Kidney (tissue), 14 donors: ENCODE measurements around the gene COX8C. TPM values are rescaled to one million over a fixed set of nuclear protein-coding genes. Genes with fewer than 3 reads are reported as not detected.
"Not testable (repeated sequence)": the region's sequence is repeated elsewhere in the genome, so short reads cannot be mapped to it uniquely, and the experiment has no call there.

Source experiments
- DNase-seq, 5 donors: peaks; one replicate each; pipeline ENCODE4 v3.0.0-alpha.2; 2013 to 2020
- FAIRE-seq: peaks from 2 replicates; lab custom pipeline; 2012; peaks lifted over from hg19 to GRCh38; lab: Jason Lieb, UNC
- H3K27ac ChIP-seq, 2 donors: one replicate each; pipeline ENCODE4 v1.7.0; 2013; ENCODE audit warnings: low read depth in 2 of 2, low read length in 2 of 2, inconsistent platforms in 1 of 2
- H3K27me3 ChIP-seq: one replicate; pipeline ENCODE4 v1.7.1; 2013; ENCODE audit warnings: low read length, inconsistent platforms; ENCODE audit not compliant: control insufficient read depth, insufficient read depth
- H3K36me3 ChIP-seq, 3 donors: one replicate each; pipeline versions ENCODE4 v1.7.0 to v1.7.1; 2013; ENCODE audit warnings: low read length in 3 of 3, control low read depth in 1 of 3, inconsistent platforms in 1 of 3; ENCODE audit not compliant: insufficient read depth in 3 of 3, control insufficient read depth in 2 of 3
- H3K4me1 ChIP-seq, 3 donors: one replicate each; pipeline versions ENCODE4 v1.7.0 to v1.7.1; 2013; ENCODE audit warnings: low read length in 3 of 3, inconsistent platforms in 1 of 3, low read depth in 1 of 3; ENCODE audit not compliant: control insufficient read depth in 2 of 3, insufficient read depth in 2 of 3
- H3K4me3 ChIP-seq, 3 donors: one replicate each; pipeline versions ENCODE4 v1.7.0 to v1.8.1; 2013; ENCODE audit warnings: low read length in 3 of 3, control low read depth in 1 of 3, inconsistent platforms in 1 of 3
- H3K9ac ChIP-seq, 3 donors: one replicate each; pipeline versions ENCODE4 v1.7.0 to v1.7.1; 2013; ENCODE audit warnings: low read length in 3 of 3, control low read depth in 1 of 3, inconsistent platforms in 1 of 3
- H3K9me3 ChIP-seq, 3 donors: one replicate each; pipeline versions ENCODE4 v1.7.0 to v1.7.1; 2013; ENCODE audit warnings: low read length in 3 of 3, control low read depth in 1 of 3, inconsistent platforms in 1 of 3; ENCODE audit not compliant: control insufficient read depth in 2 of 3, insufficient read depth in 1 of 3
- CTCF ChIP-seq: IDR thresholded peaks from 3 replicates; pipeline ENCODE4 v1.5.1; 2012; ENCODE audit warnings: mild to moderate bottlenecking, moderate library complexity, borderline replicate concordance; ENCODE audit not compliant: insufficient read depth; ENCODE audit errors: extremely low read depth
- intact Hi-C: fragments of 100-400 bp; cut with DNase I; formaldehyde crosslinking; loops from one replicate; pipeline ENCODE4 v1.11.1; 2022
- polyA plus RNA-seq: library from polyadenylated mRNA; stranded (reverse); fragments of 350-450 nt; fragmentation: Illumina TruSeq; extraction: RNeasy Lipid Tissue Mini Kit (QIAGEN cat#74804); gene quantifications from one replicate; pipeline ENCODE4 v1.2.3, GENCODE V29; 2014; ENCODE audit warnings: low read depth, low replicate concordance; ENCODE audit not compliant: insufficient read depth
- total RNA-seq: library from RNA; stranded (reverse); fragmentation: NEBNext Ultra II Directional; extraction: Animal tissue kit (Norgen Biotek cat#: 25700); gene quantifications from one replicate; pipeline ENCODE4 v1.2.1, GENCODE V29; 2021
- donor health status: control.
- donor health status: control.
- donor health status: control.
- donor health status: control.
- donor health status: control.
- donor health status: DM: yes; HTN: yes; CAD: no.
- donor health status: Normal renal cell carcinoma (clear cell type).

COX8C gene
- total and polyA plus RNA-seq, 2 donors from 2014 or later = not detected

GRCh38 chr14:93343266-93343665 lies 3.7 kb upstream of the COX8C start:
- intact Hi-C loops = no loop called here
- no peak for FAIRE-seq
- Histone ChIP-seq H3K4me3 (no peak overlapping the region), H3K27ac (no peak overlapping the region), H3K9ac (no peak overlapping the region), H3K9me3 (no peaks in the 10 kb centered on the region), H3K27me3 (no peaks in the 10 kb centered on the region), H3K36me3 (no peaks in the 10 kb centered on the region), H3K4me1 (no peaks in the 10 kb centered on the region)
- DNase-seq = no peak
- TF ChIP-seq CTCF = no peak

- no peak overlapping the region for H3K4me3 ChIP-seq
- no peaks in the 10 kb centered on the region for H3K4me1 ChIP-seq
- no peak for TF ChIP-seq CTCF
- no peak overlapping the region for H3K9ac ChIP-seq
- H3K36me3 ChIP-seq = no peaks in the 10 kb centered on the region
- no peaks in the 10 kb centered on the region for H3K9me3 ChIP-seq
- no peak overlapping the region for H3K27ac ChIP-seq
- no peaks in the 10 kb centered on the region for H3K27me3 ChIP-seq
- peak in 1 of 5 donors; percentile 49 for DNase-seq
- intact Hi-C loops = no loop called here
- FAIRE-seq = no peak
Measured at GRCh38 chr14:93343797-93344196, 3.2 kb upstream of the COX8C start.

GRCh38 chr14:93347850-93348249 lies 868 bp downstream of the COX8C start:
- Histone ChIP-seq H3K27me3 (no peaks in the 10 kb centered on the region), H3K36me3 (no peaks in the 10 kb centered on the region), H3K9ac (no peak overlapping the region), H3K4me1 (no peaks in the 10 kb centered on the region), H3K9me3 (no peaks in the 10 kb centered on the region), H3K4me3 (no peak overlapping the region), H3K27ac (no peak overlapping the region)
- FAIRE-seq = no peak
- intact Hi-C loops = no loop called here
- DNase-seq = no peak
- no peak for TF ChIP-seq CTCF

GRCh38 chr14:93348292-93348691 lies 1.3 kb downstream of the COX8C start:
- H3K36me3 ChIP-seq = no peaks in the 10 kb centered on the region
- TF ChIP-seq CTCF = no peak
- H3K4me1 ChIP-seq = no peaks in the 10 kb centered on the region
- DNase-seq (no peak), FAIRE-seq (no peak)
- H3K9ac ChIP-seq = no peak overlapping the region
- no peaks in the 10 kb centered on the region for H3K27me3 ChIP-seq
- H3K9me3 ChIP-seq = no peaks in the 10 kb centered on the region
- intact Hi-C loops = no loop called here
- H3K27ac ChIP-seq = no peak overlapping the region
- H3K4me3 ChIP-seq = no peak overlapping the region

- H3K9me3 ChIP-seq, H3K36me3 ChIP-seq, intact Hi-C loops, H3K9ac ChIP-seq, H3K27ac ChIP-seq, DNase-seq, H3K27me3 ChIP-seq, H3K4me3 ChIP-seq, H3K4me1 ChIP-seq, FAIRE-seq: not testable (repeated sequence)
Measured at GRCh38 chr14:93354873-93355272, 7.9 kb downstream of the COX8C start.
